AG04449 (cell line): ENCODE measurements around the gene ARL15.

Source experiments
- CTCF ChIA-PET: fragments of 350-600 bp; formaldehyde crosslinking; extraction: SDS; loops from one replicate; lab custom pipeline; 2021; ENCODE audit warnings: antibody characterized with exemption; lab: Yijun Ruan, JAX
- POLR2A ChIA-PET: fragments of 400-600, 350-600 bp; formaldehyde crosslinking; extraction: SDS; loops from one replicate; lab custom pipeline; 2020; ENCODE audit warnings: antibody characterized with exemption, inconsistent platforms; lab: Yijun Ruan, JAX
- DNase-seq: peaks from one replicate; pipeline ENCODE4 v3.0.0-alpha.2; 2010; ENCODE audit warnings: low read depth, low spot score
- H3K4me3 ChIP-seq: 2 replicates; pipeline ENCODE4 v1.5.1; 2011; ENCODE audit warnings: low read depth, mild to moderate bottlenecking, control low read depth, low read length
- TF ChIP-seq, protein P1 (sequence below): IDR thresholded peaks from one replicate; pipeline ENCODE4 v1.5.1; 2011; ENCODE audit warnings: mild to moderate bottlenecking, moderate library complexity, low read length, control low read depth, inconsistent platforms; ENCODE audit not compliant: insufficient read depth; ENCODE audit errors: missing control alignments

The ARL15 gene

GRCh38 chr5:53980061-53980460 is 330.3 kb downstream of the ARL15 start:
- TF ChIP-seq, protein P1, sequence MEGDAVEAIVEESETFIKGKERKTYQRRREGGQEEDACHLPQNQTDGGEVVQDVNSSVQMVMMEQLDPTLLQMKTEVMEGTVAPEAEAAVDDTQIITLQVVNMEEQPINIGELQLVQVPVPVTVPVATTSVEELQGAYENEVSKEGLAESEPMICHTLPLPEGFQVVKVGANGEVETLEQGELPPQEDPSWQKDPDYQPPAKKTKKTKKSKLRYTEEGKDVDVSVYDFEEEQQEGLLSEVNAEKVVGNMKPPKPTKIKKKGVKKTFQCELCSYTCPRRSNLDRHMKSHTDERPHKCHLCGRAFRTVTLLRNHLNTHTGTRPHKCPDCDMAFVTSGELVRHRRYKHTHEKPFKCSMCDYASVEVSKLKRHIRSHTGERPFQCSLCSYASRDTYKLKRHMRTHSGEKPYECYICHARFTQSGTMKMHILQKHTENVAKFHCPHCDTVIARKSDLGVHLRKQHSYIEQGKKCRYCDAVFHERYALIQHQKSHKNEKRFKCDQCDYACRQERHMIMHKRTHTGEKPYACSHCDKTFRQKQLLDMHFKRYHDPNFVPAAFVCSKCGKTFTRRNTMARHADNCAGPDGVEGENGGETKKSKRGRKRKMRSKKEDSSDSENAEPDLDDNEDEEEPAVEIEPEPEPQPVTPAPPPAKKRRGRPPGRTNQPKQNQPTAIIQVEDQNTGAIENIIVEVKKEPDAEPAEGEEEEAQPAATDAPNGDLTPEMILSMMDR, result no peak
- no peak for DNase-seq
- POLR2A ChIA-PET, result no interaction called here
- CTCF ChIA-PET, result no interaction called here
- H3K4me3 ChIP-seq, result no peak overlapping the region

DNA sequence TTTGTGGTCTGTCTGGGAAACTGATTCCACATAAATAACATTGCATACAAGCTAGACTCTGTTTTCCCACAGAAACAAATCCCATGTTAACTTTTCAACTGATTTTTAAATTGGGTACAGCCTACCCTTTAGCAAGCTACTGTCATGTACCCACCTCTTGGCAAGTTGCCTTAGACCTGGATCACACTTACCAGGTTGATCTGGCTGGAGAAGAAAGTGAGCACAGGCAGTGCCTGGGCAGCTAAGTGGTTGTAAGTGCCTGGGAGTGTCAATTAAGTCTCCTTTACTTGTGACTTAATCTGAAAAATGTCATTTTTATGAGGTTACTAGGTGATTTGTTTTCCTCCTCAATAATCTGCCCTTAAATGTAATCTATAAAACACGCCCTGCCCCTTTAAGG is 336.4 kb downstream of the ARL15 start:
- no peak for DNase-seq
- H3K4me3 ChIP-seq, result no peak overlapping the region
- TF ChIP-seq, protein P1, result no peak
- ChIA-PET POLR2A (no interaction called here), CTCF (no interaction called here)

DNA sequence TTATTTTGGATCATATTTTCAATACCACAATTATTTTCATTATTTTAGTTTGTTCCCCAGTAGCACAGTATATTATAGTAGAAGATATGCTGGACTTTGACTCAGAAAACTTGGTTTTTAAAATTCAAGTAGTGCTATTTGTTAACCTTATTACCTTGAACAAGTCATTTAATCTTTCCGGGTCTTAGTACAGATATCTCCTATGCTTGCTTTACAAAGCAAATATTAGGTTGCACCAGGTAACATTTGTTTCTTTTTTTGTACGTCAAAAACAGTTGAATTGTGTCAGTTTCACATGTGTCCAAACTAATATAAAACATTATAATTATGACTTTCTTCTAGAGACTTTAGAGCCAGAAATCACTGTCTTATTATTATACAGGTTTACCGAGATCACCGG is 338.1 kb downstream of the ARL15 start:
- no peak for DNase-seq
- ChIA-PET POLR2A (no interaction called here), CTCF (interaction anchor here (0.7 kb wide), 1 partner anchor 19 kb away, joined by 3 read pairs; no protein-coding TSS in a partner anchor)
- TF ChIP-seq, protein P1, result no peak
- H3K4me3 ChIP-seq, result no peak overlapping the region

- ChIA-PET POLR2A (no interaction called here), CTCF (no interaction called here)
- H3K4me3 ChIP-seq, result no peak overlapping the region
- no peak for DNase-seq
- TF ChIP-seq, protein P1, result no peak
These were observed 338.8 kb downstream of the ARL15 start for GRCh38 chr5:53971551-53971950.

- ChIA-PET POLR2A (no interaction called here), CTCF (no interaction called here)
- no peak overlapping the region for H3K4me3 ChIP-seq
- TF ChIP-seq, protein P1, result no peak
- no peak for DNase-seq
These were observed 339.2 kb downstream of the ARL15 start for GRCh38 chr5:53971131-53971530.

DNA sequence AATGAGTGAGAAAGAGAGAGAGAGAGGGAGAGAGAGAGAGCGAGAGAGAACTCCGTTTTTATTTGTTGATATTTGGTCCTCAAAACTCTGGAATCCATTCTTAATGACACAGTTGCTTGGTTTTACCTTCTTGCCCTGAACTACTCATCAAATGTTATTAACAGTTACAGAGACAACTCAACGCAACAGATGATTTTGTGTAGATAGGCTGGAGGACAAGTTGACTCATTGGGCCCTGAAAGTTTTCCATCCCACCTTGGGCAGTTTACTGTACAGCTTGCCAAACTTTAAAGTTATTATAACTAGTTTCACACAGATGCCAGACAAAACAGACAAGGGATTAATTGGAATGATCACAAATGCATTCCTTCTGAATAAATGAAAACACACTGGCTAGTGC is 339.9 kb downstream of the ARL15 start:
- TF ChIP-seq, protein P1, result no peak
- no peak for DNase-seq
- ChIA-PET CTCF (no interaction called here), POLR2A (no interaction called here)
- no peak overlapping the region for H3K4me3 ChIP-seq
